SJSA1 (cell line): Measurements from ENCODE around the gene ITPR1. TPM values are rescaled to one million over a fixed set of nuclear protein-coding genes. Genes with fewer than 3 reads are reported as not detected.

Experiments used
- DNase-seq, 2 experiments: peaks; one replicate each; pipeline ENCODE4 v3.0.0-alpha.2; 2015 to 2020; ENCODE audit warnings: low spot score in 2 of 2, low read depth in 1 of 2
- H3K27ac ChIP-seq: fragments of 250-450 bp; sonication (Bioruptor Pico); 2 replicates; pipeline ENCODE4 v1.5.1; 2020; ENCODE audit warnings: mild to moderate bottlenecking, moderate library complexity
- H3K27me3 ChIP-seq: fragments of 250-450 bp; sonication (Bioruptor Pico); replicated peaks from 2 replicates; pipeline ENCODE4 v1.5.1; 2020; ENCODE audit warnings: mild to moderate bottlenecking, moderate library complexity
- H3K36me3 ChIP-seq: fragments of 250-450 bp; sonication (Bioruptor Pico); 2 replicates; pipeline ENCODE4 v1.5.1; 2020; ENCODE audit warnings: mild to moderate bottlenecking
- H3K4me1 ChIP-seq: fragments of 250-450 bp; sonication (Bioruptor Pico); replicated peaks from 2 replicates; pipeline ENCODE4 v1.6.1; 2021; ENCODE audit warnings: mild to moderate bottlenecking
- H3K4me3 ChIP-seq: fragments of 250-450 bp; sonication (Bioruptor Pico); 2 replicates; pipeline ENCODE4 v1.5.1; 2020; ENCODE audit warnings: mild to moderate bottlenecking
- H3K9me3 ChIP-seq: fragments of 250-450 bp; sonication (Bioruptor Pico); replicated peaks from 2 replicates; pipeline ENCODE4 v1.5.1; 2020; ENCODE audit warnings: mild to moderate bottlenecking
- total RNA-seq: library from RNA; depleted of rRNA; stranded (reverse); fragments of >200 nt; shearing (Covaris generic); gene quantifications from 2 replicates; pipeline ENCODE4 v1.2.3, GENCODE V29; 2014

ITPR1 gene
- total RNA-seq, 1 experiment from 2014 or later = 9.7 TPM

- DNase-seq = no peak
- peaks cover 8% of the 10 kb centered on the region; the same call in 1 of the 2 replicates for H3K27me3 ChIP-seq
- peaks cover 5% of the 10 kb centered on the region; the same call in 1 of the 2 replicates for H3K4me1 ChIP-seq
- no peak overlapping the region for H3K4me3 ChIP-seq
- no peaks in the 10 kb centered on the region for H3K9me3 ChIP-seq
- H3K36me3 ChIP-seq = no peaks in the 10 kb centered on the region
- no peak overlapping the region for H3K27ac ChIP-seq
Observed at GRCh38 chr3:4495294-4496086, 2.3 kb downstream of the ITPR1 start.

GRCh38 chr3:4496087-4496452 is 2.9 kb downstream of the ITPR1 start:
- no peak overlapping the region for H3K4me3 ChIP-seq
- H3K9me3 ChIP-seq = no peaks in the 10 kb centered on the region
- peaks cover 8% of the 10 kb centered on the region; the same call in 1 of the 2 replicates for H3K27me3 ChIP-seq
- H3K27ac ChIP-seq = no peak overlapping the region
- H3K36me3 ChIP-seq = no peaks in the 10 kb centered on the region
- peaks cover 5% of the 10 kb centered on the region; the same call in 1 of the 2 replicates for H3K4me1 ChIP-seq
- no peak for DNase-seq

GRCh38 chr3:4497005-4497692 is 4.0 kb downstream of the ITPR1 start:
- Histone ChIP-seq H3K36me3 (no peaks in the 10 kb centered on the region), H3K4me3 (no peak overlapping the region), H3K9me3 (no peaks in the 10 kb centered on the region), H3K4me1 (peaks cover 3% of the 10 kb centered on the region; the same call in 1 of the 2 replicates), H3K27me3 (no peaks in the 10 kb centered on the region; the same call in 1 of the 2 replicates), H3K27ac (no peak overlapping the region)
- no peak for DNase-seq

- no peak overlapping the region for H3K4me3 ChIP-seq
- no peaks in the 10 kb centered on the region; the same call in 1 of the 2 replicates for H3K27me3 ChIP-seq
- H3K9me3 ChIP-seq = no peaks in the 10 kb centered on the region
- no peak for DNase-seq
- no peaks in the 10 kb centered on the region for H3K36me3 ChIP-seq
- no peak overlapping the region for H3K27ac ChIP-seq
- H3K4me1 ChIP-seq = no peaks in the 10 kb centered on the region
Observed at GRCh38 chr3:4497843-4498324, 4.7 kb downstream of the ITPR1 start.

GRCh38 chr3:4498446-4498845 is 5.3 kb downstream of the ITPR1 start:
- Histone ChIP-seq H3K27ac (no peak overlapping the region), H3K36me3 (no peaks in the 10 kb centered on the region), H3K4me3 (no peak overlapping the region), H3K9me3 (no peaks in the 10 kb centered on the region), H3K4me1 (no peaks in the 10 kb centered on the region), H3K27me3 (no peaks in the 10 kb centered on the region; the same call in 1 of the 2 replicates)
- no peak for DNase-seq

- Histone ChIP-seq H3K27me3 (no peaks in the 10 kb centered on the region), H3K9me3 (no peaks in the 10 kb centered on the region), H3K36me3 (no peaks in the 10 kb centered on the region), H3K4me3 (no peak overlapping the region), H3K4me1 (no peaks in the 10 kb centered on the region), H3K27ac (no peak overlapping the region)
- DNase-seq = no peak
Observed at GRCh38 chr3:4501437-4501836, 8.3 kb downstream of the ITPR1 start.

GRCh38 chr3:4501927-4502326 is 8.8 kb downstream of the ITPR1 start:
- H3K36me3 ChIP-seq = no peaks in the 10 kb centered on the region
- H3K4me3 ChIP-seq = no peak overlapping the region
- H3K27me3 ChIP-seq = no peaks in the 10 kb centered on the region
- H3K9me3 ChIP-seq = no peaks in the 10 kb centered on the region
- no peak overlapping the region for H3K27ac ChIP-seq
- no peaks in the 10 kb centered on the region for H3K4me1 ChIP-seq
- no peak for DNase-seq

- no peaks in the 10 kb centered on the region for H3K9me3 ChIP-seq
- H3K27ac ChIP-seq = no peak overlapping the region
- no peaks in the 10 kb centered on the region for H3K4me1 ChIP-seq
- H3K36me3 ChIP-seq = no peaks in the 10 kb centered on the region
- no peak for DNase-seq
- no peak overlapping the region for H3K4me3 ChIP-seq
- no peaks in the 10 kb centered on the region for H3K27me3 ChIP-seq
Observed at GRCh38 chr3:4503050-4503449, 9.9 kb downstream of the ITPR1 start.

GRCh38 chr3:4504340-4505261 is 11.5 kb downstream of the ITPR1 start:
- DNase-seq = no peak
- H3K4me3 ChIP-seq = no peak overlapping the region
- H3K27me3 ChIP-seq = no peaks in the 10 kb centered on the region
- H3K27ac ChIP-seq = no peak overlapping the region
- H3K36me3 ChIP-seq = no peaks in the 10 kb centered on the region
- no peaks in the 10 kb centered on the region for H3K4me1 ChIP-seq
- H3K9me3 ChIP-seq = no peaks in the 10 kb centered on the region; the same call in 1 of the 2 replicates

GRCh38 chr3:4505688-4506558 is 12.8 kb downstream of the ITPR1 start:
- H3K9me3 ChIP-seq = no peaks in the 10 kb centered on the region; the same call in 1 of the 2 replicates
- no peaks in the 10 kb centered on the region for H3K4me1 ChIP-seq
- no peak overlapping the region for H3K27ac ChIP-seq
- H3K36me3 ChIP-seq = no peaks in the 10 kb centered on the region
- H3K4me3 ChIP-seq = no peak overlapping the region
- H3K27me3 ChIP-seq = no peaks in the 10 kb centered on the region
- DNase-seq = no peak

- H3K4me3 ChIP-seq = no peak overlapping the region
- H3K27me3 ChIP-seq = no peaks in the 10 kb centered on the region
- no peak for DNase-seq
- no peak overlapping the region for H3K27ac ChIP-seq
- H3K4me1 ChIP-seq = no peaks in the 10 kb centered on the region
- H3K9me3 ChIP-seq = no peaks in the 10 kb centered on the region; the same call in 1 of the 2 replicates
- H3K36me3 ChIP-seq = no peaks in the 10 kb centered on the region
Observed at GRCh38 chr3:4506559-4507023, 13.4 kb downstream of the ITPR1 start.

GRCh38 chr3:4507024-4507596 is 14.0 kb downstream of the ITPR1 start:
- Histone ChIP-seq H3K4me3 (no peak overlapping the region), H3K4me1 (no peaks in the 10 kb centered on the region), H3K9me3 (no peaks in the 10 kb centered on the region; the same call in 1 of the 2 replicates), H3K27me3 (no peaks in the 10 kb centered on the region), H3K27ac (no peak overlapping the region), H3K36me3 (no peaks in the 10 kb centered on the region)
- no peak for DNase-seq
